Left cardiac atrium (tissue), 4 donors: ENCODE measurements around the gene APOA4. TPM values are rescaled to one million over a fixed set of nuclear protein-coding genes. Genes with fewer than 3 reads are reported as not detected.

Experiments
- ATAC-seq, 2 donors: fragments of 200-7000 bp; cut with Tn5 transposase; one replicate each; pipeline ENCODE4 v1.9.1; 2020; ENCODE audit warnings: mild to moderate bottlenecking in 2 of 2, moderate library complexity in 2 of 2
- DNase-seq: peaks from one replicate; pipeline ENCODE4 v3.0.0-alpha.2; 2020
- intact Hi-C, 2 donors: fragments of 100-400 bp; cut with DNase I; formaldehyde crosslinking; loops; one replicate each; pipeline versions ENCODE4 v1.14.1 to v1.15.1; 2022 to 2023
- total RNA-seq, 2 donors: library from RNA; stranded (reverse); fragmentation: NEBNext Ultra II Directional; extraction: Animal tissue kit (Norgen Biotek cat#: 25700); gene quantifications; one replicate each; pipeline ENCODE4 v1.2.1, GENCODE V29; 2021
- donor health status: DM: no; HTN: yes; CAD: no.
- donor health status: DM: no; HTN: yes; CAD: no; lungs with severe emphysema.
- donor health status: DM: yes; HTN: yes; CAD: no.
- donor health status: Dilated cardiomyopathy.

The APOA4 gene
- total RNA-seq, 2 donors from 2014 or later: not detected

- intact Hi-C loops: loop anchor here in 1 of 2 donors (5.0 kb wide), 1 partner anchor 42 kb away; the partner anchor contains the start of gene APOA5
- DNase-seq (no peak), ATAC-seq (no peak)
Measured at GRCh38 chr11:116833816-116834534, 10.9 kb upstream of the APOA4 start.

DNA sequence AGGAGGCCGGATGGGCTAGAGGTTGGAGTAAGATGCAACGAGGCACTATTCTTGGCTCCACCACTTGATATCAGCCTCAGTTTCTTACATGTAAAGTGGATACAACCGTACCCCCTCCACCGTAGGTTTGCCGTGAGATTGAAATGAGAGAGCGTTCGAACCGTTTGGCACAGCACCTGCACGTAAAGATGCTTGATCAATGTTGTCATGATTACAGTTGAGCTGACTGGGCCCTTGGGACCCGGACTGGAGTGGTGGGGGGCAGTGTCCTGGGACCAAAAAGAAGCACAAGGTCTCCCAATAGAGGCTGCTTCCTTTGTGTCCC is 10.3 kb upstream of the APOA4 start:
- ATAC-seq (no peak), DNase-seq (no peak)
- intact Hi-C loops: loop anchor here in 1 of 2 donors (5.0 kb wide), 1 partner anchor 41 kb away; the partner anchor contains the start of gene APOA5

DNA sequence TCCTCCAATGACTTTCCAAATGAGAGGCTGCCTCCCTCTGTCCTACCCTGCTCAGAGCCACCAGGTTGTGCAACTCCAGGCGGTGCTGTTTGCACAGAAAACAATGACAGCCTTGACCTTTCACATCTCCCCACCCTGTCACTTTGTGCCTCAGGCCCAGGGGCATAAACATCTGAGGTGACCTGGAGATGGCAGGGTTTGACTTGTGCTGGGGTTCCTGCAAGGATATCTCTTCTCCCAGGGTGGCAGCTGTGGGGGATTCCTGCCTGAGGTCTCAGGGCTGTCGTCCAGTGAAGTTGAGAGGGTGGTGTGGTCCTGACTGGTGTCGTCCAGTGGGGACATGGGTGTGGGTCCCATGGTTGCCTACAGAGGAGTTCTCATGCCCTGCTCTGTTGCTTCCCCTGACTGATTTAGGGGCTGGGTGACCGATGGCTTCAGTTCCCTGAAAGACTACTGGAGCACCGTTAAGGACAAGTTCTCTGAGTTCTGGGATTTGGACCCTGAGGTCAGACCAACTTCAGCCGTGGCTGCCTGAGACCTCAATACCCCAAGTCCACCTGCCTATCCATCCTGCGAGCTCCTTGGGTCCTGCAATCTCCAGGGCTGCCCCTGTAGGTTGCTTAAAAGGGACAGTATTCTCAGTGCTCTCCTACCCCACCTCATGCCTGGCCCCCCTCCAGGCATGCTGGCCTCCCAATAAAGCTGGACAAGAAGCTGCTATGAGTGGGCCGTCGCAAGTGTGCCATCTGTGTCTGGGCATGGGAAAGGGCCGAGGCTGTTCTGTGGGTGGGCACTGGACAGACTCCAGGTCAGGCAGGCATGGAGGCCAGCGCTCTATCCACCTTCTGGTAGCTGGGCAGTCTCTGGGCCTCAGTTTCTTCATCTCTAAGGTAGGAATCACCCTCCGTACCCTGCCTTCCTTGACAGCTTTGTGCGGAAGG is 9.5 kb upstream of the APOA4 start:
- no peak for ATAC-seq
- intact Hi-C loops: loop anchor here in 1 of 2 donors (5.0 kb wide), 1 partner anchor 40 kb away; the partner anchor contains the start of gene APOA5
- no peak for DNase-seq

DNA sequence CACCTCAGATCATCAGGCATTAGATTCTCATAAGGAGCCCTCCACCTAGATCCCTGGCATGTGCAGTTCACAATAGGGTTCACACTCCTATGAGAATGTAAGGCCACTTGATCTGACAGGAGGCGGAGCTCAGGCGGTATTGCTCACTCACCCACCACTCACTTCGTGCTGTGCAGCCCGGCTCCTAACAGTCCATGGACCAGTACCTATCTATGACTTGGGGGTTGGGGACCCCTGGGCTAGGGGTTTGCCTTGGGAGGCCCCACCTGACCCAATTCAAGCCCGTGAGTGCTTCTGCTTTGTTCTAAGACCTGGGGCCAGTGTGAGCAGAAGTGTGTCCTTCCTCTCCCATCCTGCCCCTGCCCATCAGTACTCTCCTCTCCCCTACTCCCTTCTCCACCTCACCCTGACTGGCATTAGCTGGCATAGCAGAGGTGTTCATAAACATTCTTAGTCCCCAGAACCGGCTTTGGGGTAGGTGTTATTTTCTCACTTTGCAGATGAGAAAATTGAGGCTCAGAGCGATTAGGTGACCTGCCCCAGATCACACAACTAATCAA is 8.8 kb upstream of the APOA4 start:
- ATAC-seq: no peak
- DNase-seq: no peak
- intact Hi-C loops: loop anchor here in 1 of 2 donors (5.0 kb wide), 1 partner anchor 40 kb away; the partner anchor contains the start of gene APOA5

GRCh38 chr11:116830184-116830912 is 7.2 kb upstream of the APOA4 start:
- intact Hi-C loops: loop anchor here in 1 of 2 donors (5.0 kb wide), 1 partner anchor 38 kb away; the partner anchor contains the start of gene APOA5
- ATAC-seq (no peak), DNase-seq (no peak)

DNA sequence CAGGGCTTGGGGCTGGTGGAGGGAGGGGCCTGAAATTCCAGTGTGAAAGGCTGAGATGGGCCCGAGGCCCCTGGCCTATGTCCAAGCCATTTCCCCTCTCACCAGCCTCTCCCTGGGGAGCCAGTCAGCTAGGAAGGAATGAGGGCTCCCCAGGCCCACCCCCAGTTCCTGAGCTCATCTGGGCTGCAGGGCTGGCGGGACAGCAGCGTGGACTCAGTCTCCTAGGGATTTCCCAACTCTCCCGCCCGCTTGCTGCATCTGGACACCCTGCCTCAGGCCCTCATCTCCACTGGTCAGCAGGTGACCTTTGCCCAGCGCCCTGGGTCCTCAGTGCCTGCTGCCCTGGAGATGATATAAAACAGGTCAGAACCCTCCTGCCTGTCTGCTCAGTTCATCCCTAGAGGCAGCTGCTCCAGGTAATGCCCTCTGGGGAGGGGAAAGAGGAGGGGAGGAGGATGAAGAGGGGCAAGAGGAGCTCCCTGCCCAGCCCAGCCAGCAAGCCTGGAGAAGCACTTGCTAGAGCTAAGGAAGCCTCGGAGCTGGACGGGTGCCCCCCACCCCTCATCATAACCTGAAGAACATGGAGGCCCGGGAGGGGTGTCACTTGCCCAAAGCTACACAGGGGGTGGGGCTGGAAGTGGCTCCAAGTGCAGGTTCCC is 6.5 kb upstream of the APOA4 start, which contains the start of gene APOC3:
Gene APOC3 (plus strand): TSS at position 383 of the 659 bp plus-strand sequence. CDS start 676 bp downstream, outside the sequence.
- ATAC-seq: peak in 1 of 2 donors; percentile 66
- no peak for DNase-seq
- intact Hi-C loops: loop anchor here in 1 of 2 donors (5.0 kb wide), 1 partner anchor 37 kb away; the partner anchor contains the start of gene APOA5

GRCh38 chr11:116828632-116829524 is 5.8 kb upstream of the APOA4 start:
- no peak for DNase-seq
- no peak for ATAC-seq
- intact Hi-C loops: no loop called here

- intact Hi-C loops: no loop called here
- ATAC-seq (no peak), DNase-seq (no peak)
Measured at GRCh38 chr11:116827461-116827860, 4.4 kb upstream of the APOA4 start.

GRCh38 chr11:116826751-116827431 is 3.8 kb upstream of the APOA4 start:
- intact Hi-C loops: no loop called here
- DNase-seq: no peak
- no peak for ATAC-seq

DNA sequence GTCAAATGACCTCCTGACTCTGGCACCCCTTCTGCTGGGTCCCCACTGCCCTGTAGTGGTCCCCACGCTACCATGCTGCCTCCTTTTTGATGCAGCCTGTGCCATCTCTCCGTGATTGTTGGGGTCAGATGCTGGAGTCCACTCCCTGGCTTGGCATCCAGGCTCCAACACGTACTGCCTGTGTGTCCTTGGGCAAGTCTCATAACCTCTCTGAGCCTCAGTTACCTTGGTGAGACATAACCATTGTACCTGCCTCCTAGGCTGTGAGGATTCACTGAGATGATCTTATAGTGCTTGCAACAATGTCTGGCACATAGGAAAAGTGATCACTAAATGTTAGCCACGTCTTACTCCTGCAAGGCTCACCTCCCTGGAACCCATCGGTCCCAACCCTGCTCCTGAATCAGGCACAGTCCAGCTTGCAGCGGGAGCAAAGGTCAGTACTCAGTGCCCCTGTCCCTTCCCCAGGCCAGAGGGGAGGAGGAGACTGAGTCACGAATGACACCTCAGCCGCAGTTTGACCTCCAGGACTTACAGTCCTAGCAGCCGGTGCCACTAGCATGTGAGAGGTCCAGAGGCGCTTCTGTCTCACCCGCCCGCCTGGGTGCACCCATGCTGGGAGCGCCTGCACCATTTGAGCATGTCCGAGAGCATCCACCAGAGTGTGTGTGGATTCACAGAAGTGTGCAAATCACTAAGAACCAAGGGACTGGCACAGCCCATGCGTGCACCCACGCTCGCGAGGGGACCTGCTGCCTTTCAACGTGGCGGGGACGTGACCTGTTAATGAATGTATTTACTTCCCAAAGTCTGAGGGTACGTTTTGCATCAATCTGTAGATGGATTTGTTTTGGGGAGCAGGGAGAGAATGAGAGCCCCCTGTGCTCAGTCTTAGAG is 3.0 kb upstream of the APOA4 start:
- no peak for ATAC-seq
- DNase-seq: no peak
- intact Hi-C loops: no loop called here

GRCh38 chr11:116825434-116825833 is 2.3 kb upstream of the APOA4 start:
- intact Hi-C loops: no loop called here
- DNase-seq (no peak), ATAC-seq (no peak)

- ATAC-seq (peak in 1 of 2 donors; percentile 12), DNase-seq (no peak)
- intact Hi-C loops: no loop called here
Measured at GRCh38 chr11:116822575-116822974, 529 bp downstream of the APOA4 start.

- intact Hi-C loops: no loop called here
- no peak for ATAC-seq
- DNase-seq: no peak
Measured at GRCh38 chr11:116821050-116821918, 1.8 kb downstream of the APOA4 start.

DNA sequence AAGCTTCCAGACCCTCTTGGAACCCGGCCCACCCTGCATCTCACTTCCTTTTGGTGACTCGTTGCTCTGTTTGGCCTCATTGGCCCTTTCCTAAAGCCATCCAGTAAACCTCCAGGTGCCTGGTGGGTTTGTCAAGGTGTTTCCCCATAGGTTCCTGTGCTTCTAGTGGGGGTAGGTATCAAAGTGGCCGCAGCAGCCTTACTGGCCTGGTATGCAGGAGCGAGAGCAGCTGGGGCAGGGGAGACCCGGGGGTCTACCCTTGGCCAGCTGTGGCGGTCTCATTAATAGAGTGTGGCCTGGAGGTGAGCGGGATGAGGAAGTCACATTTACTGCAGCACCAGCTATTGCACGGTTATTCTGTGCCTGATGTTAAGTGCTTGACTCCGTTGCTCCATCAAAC is 4.1 kb downstream of the APOA4 start:
- no peak for ATAC-seq
- intact Hi-C loops: no loop called here
- no peak for DNase-seq

GRCh38 chr11:116814502-116814901 is 8.6 kb downstream of the APOA4 start:
- ATAC-seq (no peak), DNase-seq (no peak)
- intact Hi-C loops: no loop called here
